Esophagus muscularis mucosa (tissue), 4 donors: ENCODE measurements around the gene XDH.

Experiments used
- EP300 ChIP-seq: sonication (generic); formaldehyde crosslinking; IDR thresholded peaks from one replicate; pipeline ENCODE4 v1.6.1; 2017; ENCODE audit warnings: antibody characterized with exemption
- POLR2A ChIP-seq: fragments of 450-650 bp; IDR thresholded peaks from one replicate; pipeline ENCODE4 v1.6.1; 2017; ENCODE audit warnings: antibody characterized with exemption, moderate library complexity, mild to moderate bottlenecking, low read depth
- POLR2AphosphoS5 ChIP-seq, 2 donors: sonication (generic); formaldehyde crosslinking; IDR thresholded peaks; one replicate each; pipeline ENCODE4 v1.6.1; 2017; ENCODE audit warnings: antibody characterized with exemption in 2 of 2
- TF ChIP-seq, protein P1 (sequence below), 3 experiments: fragments of 200-600 bp in 2 of 3; fragments of 450-650 bp in 1 of 3; sonication (generic) in 2 of 3; IDR thresholded peaks; one replicate each; pipeline ENCODE4 v1.5.1; 2017 to 2019; ENCODE audit warnings: antibody characterized with exemption in 3 of 3, mild to moderate bottlenecking in 2 of 3, moderate library complexity in 1 of 3

DNA sequence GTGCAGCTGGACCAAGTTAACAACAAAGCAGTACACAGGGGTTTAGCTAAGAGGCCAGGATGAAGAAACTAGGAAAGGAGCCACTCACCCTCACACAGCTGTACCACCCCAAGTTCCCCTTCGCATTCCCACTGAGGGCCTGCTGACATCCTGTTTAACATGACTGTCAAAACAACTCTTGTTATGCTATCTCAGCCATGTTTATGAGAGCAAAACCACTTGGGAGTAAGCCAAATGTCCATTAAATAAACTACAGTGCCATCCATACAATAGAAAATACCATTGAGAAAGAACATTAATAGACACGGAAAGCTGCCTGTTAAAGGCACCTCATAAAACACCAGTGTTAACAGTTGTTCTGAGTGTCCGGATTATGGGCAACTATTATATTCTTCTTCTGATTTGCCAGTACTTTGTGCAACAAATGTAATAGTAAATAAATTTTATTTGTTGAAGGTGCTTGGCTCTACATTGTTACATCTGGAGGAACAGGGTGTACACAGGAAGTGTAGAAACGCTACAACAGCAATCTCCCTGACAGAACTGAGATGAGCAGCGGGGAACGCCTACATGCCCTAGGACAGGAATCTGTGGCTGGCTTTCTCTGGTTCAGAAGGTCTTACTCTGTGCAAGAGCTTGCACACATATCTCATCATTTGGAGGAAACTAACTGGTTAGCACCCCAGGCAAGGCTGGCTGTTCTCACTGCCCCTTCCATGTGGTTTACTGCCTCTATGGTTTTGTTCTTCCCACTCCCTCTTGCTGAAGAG is 95.0 kb downstream of the XDH start:
- TF ChIP-seq, protein P1, sequence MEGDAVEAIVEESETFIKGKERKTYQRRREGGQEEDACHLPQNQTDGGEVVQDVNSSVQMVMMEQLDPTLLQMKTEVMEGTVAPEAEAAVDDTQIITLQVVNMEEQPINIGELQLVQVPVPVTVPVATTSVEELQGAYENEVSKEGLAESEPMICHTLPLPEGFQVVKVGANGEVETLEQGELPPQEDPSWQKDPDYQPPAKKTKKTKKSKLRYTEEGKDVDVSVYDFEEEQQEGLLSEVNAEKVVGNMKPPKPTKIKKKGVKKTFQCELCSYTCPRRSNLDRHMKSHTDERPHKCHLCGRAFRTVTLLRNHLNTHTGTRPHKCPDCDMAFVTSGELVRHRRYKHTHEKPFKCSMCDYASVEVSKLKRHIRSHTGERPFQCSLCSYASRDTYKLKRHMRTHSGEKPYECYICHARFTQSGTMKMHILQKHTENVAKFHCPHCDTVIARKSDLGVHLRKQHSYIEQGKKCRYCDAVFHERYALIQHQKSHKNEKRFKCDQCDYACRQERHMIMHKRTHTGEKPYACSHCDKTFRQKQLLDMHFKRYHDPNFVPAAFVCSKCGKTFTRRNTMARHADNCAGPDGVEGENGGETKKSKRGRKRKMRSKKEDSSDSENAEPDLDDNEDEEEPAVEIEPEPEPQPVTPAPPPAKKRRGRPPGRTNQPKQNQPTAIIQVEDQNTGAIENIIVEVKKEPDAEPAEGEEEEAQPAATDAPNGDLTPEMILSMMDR (IDR thresholded peaks at IDR 0.05), result no peak
- TF ChIP-seq POLR2AphosphoS5 (IDR thresholded peaks at IDR 0.05), result peak in 1 of 2 donors; percentile 34
- no peak for TF ChIP-seq POLR2A
- no peak for TF ChIP-seq EP300
